ENCODE data around the gene ARPC2.

GRCh38 chr2:218226903-218227302 lies 9.9 kb downstream of the ARPC2 start:
- TF ChIP-seq CTCF (IDR thresholded peaks at IDR 0.05 in 4 of 5, conservative IDR thresholded peaks at IDR 0.05 in 1 of 5) (no peak), POLR2A (IDR thresholded peaks at IDR 0.05) (no peak)

All from gastrocnemius medialis (tissue), 4 donors.